Psoas muscle (tissue), 8 donors: ENCODE measurements around the gene FNDC3A. TPM values are rescaled to one million over a fixed set of nuclear protein-coding genes. Genes with fewer than 3 reads are reported as not detected.

Source experiments
- ATAC-seq, 4 donors: fragments of 200-7000 bp; cut with Tn5 transposase; one replicate each; pipeline ENCODE4 v1.9.1; 2020; ENCODE audit warnings: moderate library complexity in 3 of 4, mild to moderate bottlenecking in 2 of 4
- DNase-seq, 2 donors: peaks; one replicate each; pipeline ENCODE4 v3.0.0-alpha.2; 2020
- H3K27ac ChIP-seq: fragments of 200-600 bp; one replicate; pipeline ENCODE4 v1.8.0; 2022
- H3K27me3 ChIP-seq, 3 donors: fragments of 200-600 bp in 1 of 3; one replicate each; pipeline versions ENCODE4 v1.6.1 to v1.8.0; 2013 to 2022; ENCODE audit warnings: low read length in 2 of 3, mild to moderate bottlenecking in 2 of 3, moderate library complexity in 1 of 3; ENCODE audit not compliant: insufficient read depth in 3 of 3
- H3K36me3 ChIP-seq, 2 donors: fragments of 200-600 bp in 1 of 2; one replicate each; pipeline versions ENCODE4 v1.6.1 to v1.8.0; 2013 to 2022; ENCODE audit warnings: low read depth in 1 of 2, mild to moderate bottlenecking in 1 of 2, moderate library complexity in 1 of 2; ENCODE audit not compliant: insufficient read depth in 1 of 2
- H3K4me1 ChIP-seq: fragments of 200-600 bp; one replicate; pipeline ENCODE4 v1.8.0; 2022
- H3K4me3 ChIP-seq: fragments of 200-600 bp; one replicate; pipeline ENCODE4 v1.8.0; 2022; ENCODE audit warnings: mild to moderate bottlenecking
- H3K9me3 ChIP-seq: fragments of 200-600 bp; one replicate; pipeline ENCODE4 v1.8.0; 2022
- CTCF ChIP-seq: fragments of 200-600 bp; IDR thresholded peaks from one replicate; pipeline ENCODE4 v1.8.0; 2022; ENCODE audit warnings: antibody characterized with exemption
- WGBS, 3 donors: extraction: QIAGEN DNeasy Blood & Tissue Kit; methylation state at CpG; one replicate each; pipeline versions ENCODE4 v1.1.6 to v1.1.7; 2013; 5-methylcytosine and 5-hydroxymethylcytosine counted together
- intact Hi-C, 2 donors: fragments of 100-400 bp; cut with DNase I; formaldehyde crosslinking; loops; one replicate each; pipeline versions ENCODE4 v1.11.0 to v1.14.2; 2022
- polyA plus RNA-seq, 3 donors: library from polyadenylated mRNA; stranded (reverse); fragments of 200-250 nt; gene quantifications; one replicate each; pipeline ENCODE4 v1.2.3, GENCODE V29; 2013
- total RNA-seq, 4 donors: library from RNA; stranded (reverse); fragmentation: NEBNext Ultra II Directional in 2 of 4; extraction: Animal tissue kit (Norgen Biotek cat#: 25700) in 2 of 4; gene quantifications; one replicate each; pipeline versions ENCODE4 v1.2.1 to v1.2.4, GENCODE V29; 2021 to 2023
- donor health status: healthy with polysubstance abuse.
- donor health status: DM: no; HTN: no; CAD: no; lungs with moderate emphysema.
- donor health status: Bipolar disorder and iron deficiency.
- donor health status: healthy.
- donor health status: DM: yes; HTN: yes; CAD: no.
- donor health status: DM: no; HTN: no; CAD: no.
- donor health status: DM: no; HTN: no; CAD: no.
- donor health status: DM: yes; HTN: yes; CAD: no.

FNDC3A gene
- total and polyA plus RNA-seq, 7 donors, result 4.4 to 18.6 (median 10.5) TPM

- ATAC-seq, result no peak
- intact Hi-C loops, result no loop called here
- no peak for TF ChIP-seq CTCF
- Histone ChIP-seq H3K9me3 (no peaks in the 10 kb centered on the region), H3K27ac (no peak overlapping the region), H3K4me1 (peaks cover 4% of the 10 kb centered on the region), H3K27me3 (peaks cover 0 to 57% (median 22%) of the 10 kb centered on the region in 3 donors), H3K36me3 (no peaks in the 10 kb centered on the region), H3K4me3 (peak overlapping the region; percentile 57)
- DNase-seq, result no peak
- 12 to 17% (median 14%) methylated on average over 17 of the region's 17 CpGs for WGBS, 3 donors
Observed at GRCh38 chr13:49219647-49220035, 243.9 kb downstream of the FNDC3A start.

GRCh38 chr13:49220036-49220855 is 244.5 kb downstream of the FNDC3A start, which contains the start of gene MLNR:
Gene MLNR (plus strand): TSS chr13:49220338. CDS start chr13:49220338, 0 bp downstream.
- H3K9me3 ChIP-seq, result no peaks in the 10 kb centered on the region
- peaks cover 4% of the 10 kb centered on the region for H3K4me1 ChIP-seq
- peak; percentile 11 for TF ChIP-seq CTCF
- peak; percentile 28 to 58 for DNase-seq
- peaks cover 0 to 57% (median 22%) of the 10 kb centered on the region in 3 donors for H3K27me3 ChIP-seq
- peak; percentile 47 to 76 (median 70) for ATAC-seq
- H3K4me3 ChIP-seq, result peak within 1 kb of the TSS; percentile 57
- 2 to 4% (median 3%) methylated on average over 72 to 111 of the region's 111 CpGs for WGBS, 3 donors
- intact Hi-C loops, result no loop called here
- H3K27ac ChIP-seq, result no peak within 1 kb of the TSS
- H3K36me3 ChIP-seq, result no peaks in the 10 kb centered on the region

- ATAC-seq, result peak in 1 of 4 donors; percentile 8
Observed at GRCh38 chr13:49220856-49221589, 245.3 kb downstream of the FNDC3A start.

GRCh38 chr13:49221590-49221965 is 245.9 kb downstream of the FNDC3A start:
- no peaks in the 10 kb centered on the region for H3K9me3 ChIP-seq
- H3K4me1 ChIP-seq, result peaks cover 4% of the 10 kb centered on the region
- H3K36me3 ChIP-seq, result no peaks in the 10 kb centered on the region
- no peak for ATAC-seq
- no peak overlapping the region for H3K27ac ChIP-seq
- no peak for TF ChIP-seq CTCF
- H3K27me3 ChIP-seq, result peaks cover 0 to 57% (median 22%) of the 10 kb centered on the region in 3 donors
- intact Hi-C loops, result no loop called here
- DNase-seq, result no peak
- WGBS, 3 donors, result 59 to 76% (median 61%) methylated on average over 4 of the region's 4 CpGs
- no peak overlapping the region for H3K4me3 ChIP-seq

More at GRCh38 chr13:49220856-49221589, 245.3 kb downstream of the FNDC3A start:
- DNase-seq, result no peak
- TF ChIP-seq CTCF, result no peak
- H3K27me3 ChIP-seq, result peaks cover 0 to 57% (median 22%) of the 10 kb centered on the region in 3 donors
- H3K36me3 ChIP-seq, result no peaks in the 10 kb centered on the region
- H3K4me3 ChIP-seq, result peak overlapping the region; percentile 57
- intact Hi-C loops, result no loop called here
- 3 to 4% (median 4%) methylated on average over 65 to 73 of the region's 73 CpGs for WGBS, 3 donors
- H3K9me3 ChIP-seq, result no peaks in the 10 kb centered on the region
- H3K27ac ChIP-seq, result no peak overlapping the region
- peaks cover 4% of the 10 kb centered on the region for H3K4me1 ChIP-seq
